Lung (tissue), 16 donors: ENCODE data around the gene ATP6V0B. TPM values are rescaled to one million over a fixed set of nuclear protein-coding genes. Genes with fewer than 3 reads are reported as not detected.
A peak's percentile ranks its signal among the peaks of the same experiment; 100 is the strongest.

Source experiments
- ATAC-seq: fragments of 200-7000 bp; cut with Tn5 transposase; one replicate; pipeline ENCODE4 v1.9.1; 2020; ENCODE audit warnings: moderate number of reproducible peaks; ENCODE audit not compliant: insufficient read depth, low FRiP score
- DNase-seq, 3 donors: peaks; one replicate each; pipeline ENCODE4 v3.0.0-alpha.2; 2013 to 2017
- H3K27ac ChIP-seq, 2 donors: one replicate each; pipeline ENCODE4 v1.5.1; 2013; ENCODE audit warnings: mild to moderate bottlenecking in 2 of 2, moderate library complexity in 2 of 2, control low read depth in 1 of 2, inconsistent platforms in 1 of 2, low read depth in 1 of 2, low read length in 1 of 2
- H3K27me3 ChIP-seq, 3 donors: one replicate each; pipeline ENCODE4 v1.5.1; 2013; ENCODE audit warnings: low read length in 2 of 3; ENCODE audit not compliant: control insufficient read depth in 3 of 3, insufficient read depth in 3 of 3
- H3K36me3 ChIP-seq, 4 donors: one replicate each; pipeline ENCODE4 v1.5.1; 2013; ENCODE audit warnings: low read length in 4 of 4, mild to moderate bottlenecking in 1 of 4, moderate library complexity in 1 of 4; ENCODE audit not compliant: control insufficient read depth in 4 of 4, insufficient read depth in 4 of 4
- H3K4me1 ChIP-seq, 5 donors: one replicate each; pipeline ENCODE4 v1.5.1; 2013; ENCODE audit warnings: low read length in 5 of 5, mild to moderate bottlenecking in 2 of 5, moderate library complexity in 1 of 5; ENCODE audit not compliant: control insufficient read depth in 5 of 5, insufficient read depth in 5 of 5
- H3K4me3 ChIP-seq: one replicate; pipeline ENCODE4 v1.5.1; 2013; ENCODE audit warnings: mild to moderate bottlenecking, control low read depth, moderate library complexity
- H3K9ac ChIP-seq, 2 donors: one replicate each; pipeline ENCODE4 v1.5.1; 2013; ENCODE audit warnings: low read length in 2 of 2, control low read depth in 1 of 2; ENCODE audit not compliant: insufficient read depth in 1 of 2
- H3K9me3 ChIP-seq, 4 donors: one replicate each; pipeline ENCODE4 v1.5.1; 2013; ENCODE audit warnings: low read length in 3 of 4, mild to moderate bottlenecking in 1 of 4, moderate library complexity in 1 of 4; ENCODE audit not compliant: control insufficient read depth in 4 of 4, insufficient read depth in 3 of 4
- WGBS, 2 donors: extraction: QIAGEN DNeasy Blood & Tissue Kit; methylation state at CpG; one replicate each; pipeline ENCODE4 v1.1.7; 2013; 5-methylcytosine and 5-hydroxymethylcytosine counted together
- long read RNA-seq, 5 donors: transcript quantifications; one replicate each; lab custom pipeline, GENCODE V29; 2026
- polyA plus RNA-seq, 2 donors: library from polyadenylated mRNA; stranded (reverse); fragments of 200-250 nt; gene quantifications; one replicate each; pipeline ENCODE4 v1.2.1, GENCODE V29; 2013
- total RNA-seq, 2 donors: library from RNA; depleted of rRNA in 1 of 2; stranded (reverse); fragments of >200 nt in 1 of 2; gene quantifications; one replicate each; pipeline ENCODE4 v1.2.1, GENCODE V29; 2014 to 2021
- TF ChIP-seq, protein P1 (sequence below): IDR thresholded peaks from 2 replicates; pipeline ENCODE4 v1.5.1; 2012; ENCODE audit warnings: mild to moderate bottlenecking; ENCODE audit errors: control extremely low read depth, extremely low read depth
- donor health status: control.
- donor health status: control.
- donor health status: Bipolar disorder and iron deficiency.
- donor health status: healthy.
- donor health status: DM: yes; HTN: yes; CAD: no.

The ATP6V0B gene
- total RNA-seq = 100 to 1,000 TPM in 1 of 2 donors, 10 to 100 TPM in 1; 71.2 to 192 TPM
- polyA plus RNA-seq = 100 to 1,000 TPM; 373 to 484 TPM
- long read RNA-seq, donor 1, transcript ATP6V0B-205 (8 exons, 1,298 nt) = major isoform, 35 of 70 reads
- long read RNA-seq, donor 1, partial matches to known transcripts = 27 of 70 reads
- long read RNA-seq, donor 1, other reads (novel, unspliced or antisense) = 0 of 70 reads
- long read RNA-seq, donor 2, transcript ATP6V0B-205 (8 exons, 1,298 nt) = major isoform, 14 of 18 reads
- long read RNA-seq, donor 2, partial matches to known transcripts = 0 of 18 reads
- long read RNA-seq, donor 2, other reads (novel, unspliced or antisense) = 0 of 18 reads
- long read RNA-seq, donor 3, transcript ATP6V0B-205 (8 exons, 1,298 nt) = major isoform, 15 of 20 reads
- long read RNA-seq, donor 3, partial matches to known transcripts = 0 of 20 reads
- long read RNA-seq, donor 3, other reads (novel, unspliced or antisense) = 0 of 20 reads
- long read RNA-seq, donor 4, transcript ATP6V0B-205 (8 exons, 1,298 nt) = major isoform, 13 of 19 reads
- long read RNA-seq, donor 4, partial matches to known transcripts = 0 of 19 reads
- long read RNA-seq, donor 4, other reads (novel, unspliced or antisense) = 0 of 19 reads
- long read RNA-seq, donor 5, transcript ATP6V0B-205 (8 exons, 1,298 nt) = major isoform, 47 of 68 reads
- long read RNA-seq, donor 5, transcript ATP6V0B-201 (7 exons, 944 nt) = minor isoform, 7 of 68 reads
- long read RNA-seq, donor 5, partial matches to known transcripts = 6 of 68 reads
- long read RNA-seq, donor 5, other reads (novel, unspliced or antisense) = 0 of 68 reads

DNA sequence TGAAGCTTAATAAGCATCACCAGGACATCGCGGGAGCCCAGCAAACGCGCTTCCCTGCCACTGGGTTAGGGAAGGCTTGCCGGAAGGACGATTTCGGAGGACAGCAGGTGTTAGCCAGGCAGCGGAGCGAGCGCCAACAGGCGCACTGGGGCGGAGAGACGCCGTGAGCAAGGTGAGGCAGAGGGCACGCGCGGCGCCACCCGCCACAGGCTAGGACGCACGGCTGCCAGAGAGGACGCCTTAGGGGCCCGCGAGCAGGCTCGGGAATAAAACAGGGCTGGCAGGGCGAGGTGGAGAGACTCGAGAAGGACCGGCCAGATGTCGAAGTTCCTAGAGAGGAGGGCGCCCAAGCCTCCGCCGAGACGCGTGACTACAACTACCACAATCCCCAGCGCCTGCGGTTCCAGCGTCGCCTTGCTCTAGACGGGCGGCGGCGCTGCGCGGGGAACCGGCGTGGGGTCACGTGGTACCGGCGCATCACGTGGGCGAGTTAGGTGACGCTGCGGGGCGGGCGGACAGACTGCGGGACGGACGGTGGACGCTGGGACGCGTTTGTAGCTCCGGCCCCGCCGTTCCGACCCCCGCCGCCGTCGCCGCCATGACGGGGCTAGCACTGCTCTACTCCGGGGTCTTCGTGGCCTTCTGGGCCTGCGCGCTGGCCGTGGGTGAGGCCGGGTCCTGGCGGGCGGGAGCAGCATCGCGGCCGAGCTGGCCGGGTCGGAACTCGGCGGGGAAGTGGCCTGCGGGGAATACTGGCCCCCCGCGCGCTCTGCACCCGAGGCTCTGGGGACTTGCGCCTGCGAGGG is at the start of gene ATP6V0B:
TSS of gene ATP6V0B (plus strand) at position 518 of the 806 bp plus-strand sequence. CDS start at position 599, 81 bp downstream.
- TF ChIP-seq, protein P1, sequence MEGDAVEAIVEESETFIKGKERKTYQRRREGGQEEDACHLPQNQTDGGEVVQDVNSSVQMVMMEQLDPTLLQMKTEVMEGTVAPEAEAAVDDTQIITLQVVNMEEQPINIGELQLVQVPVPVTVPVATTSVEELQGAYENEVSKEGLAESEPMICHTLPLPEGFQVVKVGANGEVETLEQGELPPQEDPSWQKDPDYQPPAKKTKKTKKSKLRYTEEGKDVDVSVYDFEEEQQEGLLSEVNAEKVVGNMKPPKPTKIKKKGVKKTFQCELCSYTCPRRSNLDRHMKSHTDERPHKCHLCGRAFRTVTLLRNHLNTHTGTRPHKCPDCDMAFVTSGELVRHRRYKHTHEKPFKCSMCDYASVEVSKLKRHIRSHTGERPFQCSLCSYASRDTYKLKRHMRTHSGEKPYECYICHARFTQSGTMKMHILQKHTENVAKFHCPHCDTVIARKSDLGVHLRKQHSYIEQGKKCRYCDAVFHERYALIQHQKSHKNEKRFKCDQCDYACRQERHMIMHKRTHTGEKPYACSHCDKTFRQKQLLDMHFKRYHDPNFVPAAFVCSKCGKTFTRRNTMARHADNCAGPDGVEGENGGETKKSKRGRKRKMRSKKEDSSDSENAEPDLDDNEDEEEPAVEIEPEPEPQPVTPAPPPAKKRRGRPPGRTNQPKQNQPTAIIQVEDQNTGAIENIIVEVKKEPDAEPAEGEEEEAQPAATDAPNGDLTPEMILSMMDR = peak; percentile 16
- Histone ChIP-seq H3K27me3 (no peaks in the 10 kb centered on the region), H3K4me1 (peaks cover 0 to 34% (median 19%) of the 10 kb centered on the region in 5 donors), H3K9ac (peak within 1 kb of the TSS; percentile 31 to 61), H3K4me3 (peak within 1 kb of the TSS; percentile 69), H3K9me3 (no peaks in the 10 kb centered on the region), H3K36me3 (peaks cover 0 to 20% (median 17%) of the 10 kb centered on the region in 4 donors), H3K27ac (peak within 1 kb of the TSS; percentile 86 to 93)
- DNase-seq (peak; percentile 93 to 95 (median 94)), ATAC-seq (peak; percentile 85)
- 0% methylated on average over 80 to 93 of the region's 93 CpGs for WGBS, 2 donors

DNA sequence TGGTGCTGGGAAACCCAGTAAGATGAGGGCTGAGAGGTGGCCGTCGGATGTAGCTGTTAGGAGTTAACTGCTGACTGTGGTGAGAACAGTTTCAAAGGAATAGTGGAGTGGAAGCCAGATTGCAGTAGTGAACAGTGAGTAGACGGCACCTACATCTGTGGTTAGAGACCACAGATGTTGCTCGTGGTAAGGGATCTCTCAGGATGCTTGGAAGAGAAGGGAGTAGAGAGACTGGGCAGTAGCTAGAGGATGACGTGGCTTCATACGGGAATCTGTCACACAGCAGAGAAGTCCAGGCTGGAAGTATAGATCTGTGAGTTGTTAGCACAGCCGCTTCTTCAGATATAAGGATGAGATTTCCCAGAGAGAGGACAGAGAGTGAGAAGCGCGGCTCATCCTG is 48.9 kb upstream of the ATP6V0B start:
- ATAC-seq = no peak
- DNase-seq = no peak
- Histone ChIP-seq H3K9ac (no peak overlapping the region), H3K27me3 (no peaks in the 10 kb centered on the region), H3K27ac (no peak overlapping the region), H3K9me3 (no peaks in the 10 kb centered on the region), H3K36me3 (peaks cover 0 to 15% (median 4%) of the 10 kb centered on the region in 4 donors), H3K4me1 (no peaks in the 10 kb centered on the region), H3K4me3 (no peak overlapping the region)
- WGBS, 2 donors = 94 to 96% methylated on average over 9 of the region's 9 CpGs
- TF ChIP-seq, protein P1 = no peak

DNA sequence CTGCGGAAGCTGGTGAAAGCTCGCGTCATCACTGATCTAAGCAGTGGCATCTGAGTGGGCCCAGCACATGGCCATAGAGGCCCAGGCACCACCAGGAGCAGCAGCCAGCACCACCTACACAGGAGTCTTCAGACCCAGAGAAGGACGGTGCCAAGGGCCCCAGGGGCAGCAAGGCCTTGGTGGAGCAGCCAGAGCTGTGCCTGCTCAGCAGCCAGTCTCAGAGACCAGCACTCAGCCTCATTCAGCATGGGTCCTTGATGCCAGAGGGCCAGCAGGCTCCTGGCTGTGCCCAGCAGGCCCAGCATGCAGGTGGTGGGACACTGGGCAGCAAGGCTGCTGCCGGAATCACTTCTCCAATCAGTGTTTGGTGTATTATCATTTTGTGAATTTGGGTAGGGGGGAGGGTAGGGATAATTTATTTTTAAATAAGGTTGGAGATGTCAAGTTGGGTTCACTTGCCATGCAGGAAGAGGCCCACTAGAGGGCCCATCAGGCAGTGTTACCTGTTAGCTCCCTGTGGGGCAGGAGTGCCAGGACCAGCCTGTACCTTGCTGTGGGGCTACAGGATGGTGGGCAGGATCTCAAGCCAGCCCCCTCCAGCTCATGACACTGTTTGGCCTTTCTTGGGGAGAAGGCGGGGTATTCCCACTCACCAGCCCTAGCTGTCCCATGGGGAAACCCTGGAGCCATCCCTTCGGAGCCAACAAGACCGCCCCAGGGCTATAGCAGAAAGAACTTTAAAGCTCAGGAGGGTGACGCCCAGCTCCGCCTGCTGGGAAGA is 44.4 kb upstream of the ATP6V0B start:
- Histone ChIP-seq H3K4me1 (peaks cover 0 to 9% (median 0%) of the 10 kb centered on the region in 5 donors), H3K36me3 (peaks cover 0 to 12% (median 0%) of the 10 kb centered on the region in 4 donors), H3K9ac (no peak overlapping the region), H3K27me3 (peaks cover 0 to 10% (median 1%) of the 10 kb centered on the region in 3 donors), H3K27ac (no peak overlapping the region), H3K9me3 (no peaks in the 10 kb centered on the region), H3K4me3 (no peak overlapping the region)
- no peak for ATAC-seq
- TF ChIP-seq, protein P1 = no peak
- DNase-seq = no peak
- 96 to 98% methylated on average over 10 of the region's 10 CpGs for WGBS, 2 donors
